GM12872 (cell line): Measurements from ENCODE around the gene MMRN2.

Experiments
- CTCF ChIP-seq: IDR thresholded peaks from 3 replicates; pipeline ENCODE4 v1.5.1; 2011; ENCODE audit warnings: low read depth, mild to moderate bottlenecking, low read length, moderate library complexity; ENCODE audit not compliant: insufficient read depth

Gene MMRN2

GRCh38 chr10:86922553-86922961, 34.9 kb downstream of the MMRN2 start:
- TF ChIP-seq CTCF, result no peak

- TF ChIP-seq CTCF, result no peak
These were observed 39.4 kb downstream of the MMRN2 start for GRCh38 chr10:86918022-86918471.

- TF ChIP-seq CTCF, result no peak
These were observed 42.7 kb downstream of the MMRN2 start for GRCh38 chr10:86914734-86915133.

GRCh38 chr10:86905429-86905828, 52.0 kb downstream of the MMRN2 start:
- no peak for TF ChIP-seq CTCF

- TF ChIP-seq CTCF, result no peak
These were observed 52.8 kb downstream of the MMRN2 start for GRCh38 chr10:86904600-86904999.

GRCh38 chr10:86900955-86901354, 56.5 kb downstream of the MMRN2 start:
- no peak for TF ChIP-seq CTCF

GRCh38 chr10:86899670-86900276, 57.6 kb downstream of the MMRN2 start:
- TF ChIP-seq CTCF, result peak; percentile 58

GRCh38 chr10:86899132-86899531, 58.3 kb downstream of the MMRN2 start:
- TF ChIP-seq CTCF, result no peak
